ENCODE measurements around the gene ABCF1.

Gene ABCF1

DNA sequence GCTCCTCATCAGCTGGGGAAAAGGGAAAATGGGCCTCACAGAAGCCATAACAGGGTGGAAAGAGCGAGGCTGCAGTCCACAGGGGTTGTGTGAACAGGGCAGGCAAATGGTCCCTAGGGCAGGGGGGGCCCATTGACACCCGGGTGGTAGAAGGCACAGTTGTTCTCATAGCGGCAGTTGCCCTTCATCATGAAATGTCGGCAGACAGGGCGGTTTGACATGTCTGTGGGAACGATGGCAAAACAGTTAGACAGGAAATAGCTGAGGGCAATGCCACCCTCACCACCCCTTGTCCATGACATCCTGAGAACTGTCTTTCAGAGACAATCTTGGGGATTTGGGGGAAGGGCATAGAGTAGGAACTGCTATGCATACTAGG is 30.2 kb downstream of the ABCF1 start:
- no peak for DNase-seq (ENCODE audit: low read depth in 2 of 2)

GRCh38 chr6:30601815-30602641 is 30.8 kb downstream of the ABCF1 start:
- no peak for DNase-seq (ENCODE audit: low read depth in 2 of 2)

GRCh38 chr6:30603961-30604360 is 32.7 kb downstream of the ABCF1 start:
- no peak for DNase-seq (ENCODE audit: low read depth in 2 of 2)

GRCh38 chr6:30610065-30610464 is 38.8 kb downstream of the ABCF1 start:
- no peak for DNase-seq (ENCODE audit: low read depth in 2 of 2)

DNA sequence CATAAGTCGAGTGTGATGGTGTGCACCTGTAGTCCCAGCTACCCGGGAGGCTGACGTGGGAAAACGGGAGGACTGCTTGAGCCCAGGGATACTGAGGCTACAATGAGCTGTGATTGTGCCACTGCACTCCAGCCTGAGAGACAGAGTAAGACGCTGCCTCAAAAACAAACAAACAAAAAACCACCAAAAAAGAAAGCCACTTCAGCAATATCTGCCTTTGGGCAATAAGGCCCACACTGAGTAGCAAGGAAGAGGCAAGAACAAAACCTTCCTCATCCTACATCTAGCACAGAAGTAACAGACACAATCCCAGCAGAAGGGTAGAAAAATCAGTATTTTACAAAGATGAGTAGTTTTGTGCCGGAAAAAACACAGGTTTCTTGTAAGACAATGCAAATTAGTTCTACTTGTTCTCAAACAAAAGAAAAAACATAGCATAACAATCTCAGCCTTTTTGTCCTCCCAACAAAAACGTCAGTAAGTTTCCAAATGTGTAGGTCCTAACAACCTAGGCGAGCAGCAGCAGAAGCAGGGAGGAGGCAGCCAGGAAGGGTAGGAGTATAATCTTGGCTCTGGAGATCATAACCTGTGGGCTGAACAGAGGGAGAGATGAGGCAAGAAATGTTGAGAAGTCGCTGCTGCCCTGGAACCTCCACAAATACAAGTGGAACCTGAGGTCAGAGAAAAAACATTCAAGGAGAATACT is 40.1 kb downstream of the ABCF1 start:
- no peak for DNase-seq (ENCODE audit: low read depth in 2 of 2)

DNA sequence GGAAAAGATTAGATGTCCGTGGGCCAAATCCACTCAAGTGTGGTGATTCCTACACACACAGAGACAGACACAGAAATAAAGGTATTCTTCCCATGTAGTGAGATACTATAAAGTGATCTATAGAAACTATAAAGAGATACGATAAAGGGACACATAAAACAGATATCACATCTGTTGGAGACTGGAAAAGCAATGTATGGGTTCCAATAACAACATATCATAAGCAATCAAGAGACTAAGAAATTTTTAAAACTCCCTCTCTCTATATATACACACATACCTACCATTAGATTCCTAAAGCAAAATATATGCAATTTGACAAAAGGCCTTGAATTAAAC is 40.6 kb downstream of the ABCF1 start:
- DNase-seq (ENCODE audit: low read depth in 2 of 2): no peak

DNA sequence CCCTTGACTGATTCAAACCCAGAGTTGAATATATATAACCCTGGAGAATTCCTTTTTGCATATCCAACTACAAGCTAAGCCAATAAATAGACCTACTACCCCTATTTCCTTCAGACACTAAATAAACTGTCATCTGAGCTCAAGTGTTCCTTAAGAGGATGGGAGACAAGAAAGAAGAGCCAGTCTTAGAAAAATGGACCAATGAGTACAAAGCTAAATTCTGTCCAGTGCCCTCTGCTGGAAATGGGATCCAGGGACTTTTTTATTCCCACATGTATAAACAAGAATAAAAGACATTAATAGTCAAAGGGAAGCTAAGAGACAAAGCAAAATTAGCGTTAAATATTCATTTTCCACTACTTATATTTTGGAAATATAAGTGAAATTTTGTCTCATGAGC is 41.0 kb downstream of the ABCF1 start:
- no peak for DNase-seq (ENCODE audit: low read depth in 2 of 2)

GRCh38 chr6:30612687-30613248 is 41.5 kb downstream of the ABCF1 start:
- DNase-seq (ENCODE audit: low read depth in 2 of 2): no peak

DNA sequence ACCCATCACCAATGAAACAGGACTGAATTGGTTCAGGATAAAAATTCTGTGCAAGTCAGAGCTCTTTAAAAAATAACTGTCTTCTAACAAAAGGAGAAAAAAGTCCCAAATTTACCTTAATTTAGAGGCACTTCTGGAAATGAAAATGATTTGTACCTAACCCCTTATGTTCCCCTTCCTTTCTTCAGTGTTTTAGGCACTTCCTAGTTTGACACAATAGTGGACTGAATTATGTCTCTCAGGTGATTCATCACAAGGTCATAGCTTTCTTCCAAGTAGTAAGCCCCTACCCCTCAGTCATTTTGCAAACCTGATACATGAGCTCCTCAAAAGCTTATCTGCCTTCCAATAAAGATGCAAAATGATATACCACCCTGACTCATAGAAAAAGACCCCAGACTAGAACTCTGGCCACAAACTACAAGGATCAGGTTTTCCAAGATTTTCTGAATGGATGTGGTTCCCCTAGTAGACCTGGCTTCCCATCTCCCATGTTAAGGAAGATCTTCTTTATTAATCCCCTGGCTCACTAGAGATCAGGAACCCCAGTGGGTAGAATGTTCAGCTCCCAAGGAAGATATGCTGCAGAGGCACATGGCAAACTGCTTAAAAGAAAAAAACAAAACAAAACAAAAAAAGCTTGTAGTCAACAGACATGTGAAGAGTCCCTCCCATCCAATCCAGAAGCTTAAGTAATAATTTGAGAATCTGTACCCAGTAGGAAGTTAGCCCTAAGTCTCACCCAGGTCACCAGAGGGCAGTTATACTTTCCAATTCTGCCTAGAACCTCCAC is 42.2 kb downstream of the ABCF1 start:
- no peak for DNase-seq (ENCODE audit: low read depth in 2 of 2)

GRCh38 chr6:30614044-30614842 is 43.0 kb downstream of the ABCF1 start:
- DNase-seq (ENCODE audit: low read depth in 2 of 2): no peak

DNA sequence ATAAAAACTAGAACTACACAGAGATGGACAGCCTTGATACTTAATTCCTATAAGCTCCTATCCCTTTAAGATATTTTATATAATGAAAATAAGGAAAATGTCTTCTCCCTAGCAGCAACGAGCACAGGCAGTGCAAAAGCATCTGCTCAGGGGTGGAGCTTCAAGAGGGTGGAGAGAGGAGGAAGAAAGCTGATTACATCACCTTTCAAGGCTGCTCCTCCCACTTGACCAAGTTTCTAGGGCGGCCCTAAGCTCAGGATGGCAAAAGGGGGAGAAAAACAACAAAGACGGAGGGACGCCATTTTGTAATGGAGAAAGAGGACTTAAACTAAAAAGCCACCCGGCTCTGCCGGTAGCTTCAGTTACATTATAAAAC is 43.6 kb downstream of the ABCF1 start:
- peak; percentile 96 to 97 for DNase-seq (ENCODE audit: low read depth in 2 of 2)

DNA sequence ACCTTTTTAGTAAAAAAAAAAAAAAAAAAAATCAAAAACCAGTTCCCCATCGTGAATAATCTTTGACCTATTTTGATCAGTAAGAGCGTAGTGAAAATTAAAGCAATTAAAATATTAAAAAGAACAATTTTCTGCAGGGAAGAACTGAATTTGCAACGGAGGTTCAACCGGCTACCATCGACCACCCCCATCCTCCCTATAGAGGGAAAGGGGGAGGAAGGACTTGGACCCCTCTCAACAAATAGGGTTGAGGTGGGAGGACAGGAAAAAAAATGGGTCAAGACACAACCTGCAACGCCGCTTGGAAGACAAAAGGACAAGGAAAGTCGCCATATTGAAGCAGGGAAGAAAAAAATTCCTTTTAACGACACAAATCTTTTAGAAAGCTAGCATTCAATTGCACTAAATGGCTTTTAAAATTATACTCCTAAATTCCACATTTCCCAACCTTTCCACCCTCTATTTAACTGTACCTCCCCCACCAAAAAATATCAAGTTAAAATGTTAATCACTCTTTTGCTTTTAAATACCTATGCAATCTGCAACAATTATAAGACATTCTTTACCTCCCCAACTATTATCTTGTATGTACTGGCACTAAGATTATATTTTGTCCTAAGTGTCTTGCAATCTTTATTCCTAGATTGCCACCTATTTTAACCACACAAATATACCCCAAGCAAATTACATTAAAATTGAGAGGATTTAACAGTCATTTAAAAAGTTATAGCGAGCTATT is 44.1 kb downstream of the ABCF1 start:
- DNase-seq (ENCODE audit: low read depth in 2 of 2): peak; percentile 90 to 91

- DNase-seq (ENCODE audit: low read depth in 2 of 2): no peak
Measured at GRCh38 chr6:30615958-30616810, 44.9 kb downstream of the ABCF1 start.

GRCh38 chr6:30616811-30617564 is 45.7 kb downstream of the ABCF1 start, which contains the start of gene PPP1R10:
Gene PPP1R10 (minus strand): TSS chr6:30617243. CDS start chr6:30609944, 7,299 bp downstream.
- DNase-seq (ENCODE audit: low read depth in 2 of 2): peak; percentile 100

- peak; percentile 94 to 95 for DNase-seq (ENCODE audit: low read depth in 2 of 2)
Measured at GRCh38 chr6:30617565-30618269, 46.5 kb downstream of the ABCF1 start, which contains the start of gene MRPS18B. Gene MRPS18B (plus strand): TSS chr6:30617840. CDS start chr6:30617866, 26 bp downstream.

DNA sequence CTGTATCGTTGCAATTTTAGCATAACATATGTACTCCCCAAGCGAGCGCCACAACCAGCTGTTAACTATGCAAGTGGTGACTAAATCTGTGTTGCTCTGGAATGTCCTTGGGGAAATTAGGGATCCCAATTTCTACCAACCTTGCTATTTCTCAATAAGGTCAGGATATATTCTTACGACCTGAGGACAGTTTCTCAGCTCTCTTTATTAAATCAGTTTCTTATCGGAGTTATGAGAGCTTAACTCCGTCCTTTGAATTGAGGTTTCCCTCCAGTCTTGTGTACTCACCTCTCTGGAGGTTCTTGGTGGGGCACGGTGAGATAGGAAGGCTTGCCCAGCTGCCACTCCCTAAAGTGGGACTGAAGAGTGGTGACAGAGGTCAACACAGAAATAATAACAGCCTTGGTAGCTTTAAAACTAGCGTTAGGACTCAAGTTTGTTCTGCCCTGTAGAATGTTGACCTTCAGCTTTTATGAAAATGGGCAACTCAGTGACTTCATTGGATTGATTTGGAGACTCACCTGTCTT is 47.1 kb downstream of the ABCF1 start:
- no peak for DNase-seq (ENCODE audit: low read depth in 2 of 2)

- no peak for DNase-seq (ENCODE audit: low read depth in 2 of 2)
Measured at GRCh38 chr6:30619561-30619960, 48.3 kb downstream of the ABCF1 start.

GRCh38 chr6:30625511-30625910 is 54.3 kb downstream of the ABCF1 start:
- no peak for DNase-seq (ENCODE audit: low read depth in 2 of 2)
